Liver (tissue), 3 donors: Measurements from ENCODE around the gene ADAMTS15.

Experiments used
- CTCF ChIP-seq: fragments of 150-350 bp; IDR thresholded peaks from 2 replicates; pipeline ENCODE4 v1.5.1; 2017; ENCODE audit warnings: improper control_type of control experiment, low read depth, low read length; ENCODE audit not compliant: missing input control
- EGR1 ChIP-seq, 2 donors: IDR thresholded peaks; 2 replicates each; pipeline ENCODE4 v1.6.1; 2016 to 2018; ENCODE audit warnings: antibody characterized with exemption in 2 of 2, low read depth in 2 of 2
- FOXA1 ChIP-seq: IDR thresholded peaks from 2 replicates; pipeline ENCODE4 v1.6.1; 2016; ENCODE audit warnings: antibody characterized with exemption
- GABPA ChIP-seq, 2 donors: IDR thresholded peaks in 1 of 2; conservative IDR thresholded peaks in 1 of 2; 2 replicates each; pipeline ENCODE4 v1.6.1; 2016; ENCODE audit warnings: antibody characterized with exemption in 2 of 2, mild to moderate bottlenecking in 1 of 2, moderate library complexity in 1 of 2
- HNF4A ChIP-seq, 2 donors: conservative IDR thresholded peaks; 2 replicates each; pipeline ENCODE4 v1.6.1; 2016; ENCODE audit warnings: antibody characterized with exemption in 2 of 2, mild to moderate bottlenecking in 2 of 2
- HNF4G ChIP-seq: IDR thresholded peaks from 2 replicates; pipeline ENCODE4 v1.6.1; 2016; ENCODE audit warnings: antibody characterized with exemption
- JUND ChIP-seq, 2 donors: IDR thresholded peaks; 2 replicates each; pipeline ENCODE4 v1.6.1; 2016; ENCODE audit warnings: antibody characterized with exemption in 2 of 2
- RAD21 ChIP-seq, 2 donors: IDR thresholded peaks; 2 replicates each; pipeline ENCODE4 v1.6.1; 2016; ENCODE audit warnings: antibody characterized with exemption in 2 of 2, mild to moderate bottlenecking in 2 of 2
- REST ChIP-seq: IDR thresholded peaks from 2 replicates; pipeline ENCODE4 v1.6.1; 2016; ENCODE audit warnings: antibody characterized with exemption, mild to moderate bottlenecking
- SP1 ChIP-seq: IDR thresholded peaks from 2 replicates; pipeline ENCODE4 v1.6.1; 2018; ENCODE audit warnings: antibody characterized with exemption, mild to moderate bottlenecking
- TAF1 ChIP-seq: conservative IDR thresholded peaks from 2 replicates; pipeline ENCODE4 v1.6.1; 2016; ENCODE audit warnings: antibody characterized with exemption, mild to moderate bottlenecking
- ZBTB33 ChIP-seq: IDR thresholded peaks from 2 replicates; pipeline ENCODE4 v1.6.1; 2016; ENCODE audit warnings: antibody characterized with exemption
- TF ChIP-seq, protein P1 (sequence below): IDR thresholded peaks from 2 replicates; pipeline ENCODE4 v1.6.1; 2016; ENCODE audit warnings: antibody characterized with exemption
- donor health status: healthy.
- donor health status: healthy.

DNA sequence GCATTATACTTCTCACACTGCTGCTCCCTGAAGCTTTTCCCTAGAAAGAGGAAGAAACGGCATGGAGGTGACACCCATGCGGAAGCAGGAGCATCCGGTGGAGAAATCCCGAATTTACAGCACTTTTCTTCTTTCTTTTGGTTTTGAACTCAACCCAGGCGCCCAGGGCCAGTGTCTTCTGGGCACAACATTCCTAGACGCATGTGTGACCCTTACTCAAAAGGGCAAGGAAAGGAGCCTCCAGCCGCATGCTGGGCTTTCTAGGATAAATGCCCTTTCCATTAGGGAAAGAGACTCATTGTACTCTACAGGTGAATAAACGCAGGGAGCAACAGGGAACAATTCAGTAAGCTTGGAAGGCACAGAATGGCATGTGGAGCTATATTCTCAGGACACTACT, 39.5 kb upstream of the ADAMTS15 start:
- no peak for TF ChIP-seq CTCF
- no peak for TF ChIP-seq ZBTB33
- no peak for TF ChIP-seq TAF1
- TF ChIP-seq RAD21 (IDR thresholded peaks at IDR 0.05) = no peak
- no peak for TF ChIP-seq JUND (IDR thresholded peaks at IDR 0.05)
- TF ChIP-seq EGR1 (IDR thresholded peaks at IDR 0.05; ENCODE audit: low read depth in 2 of 2) = no peak
- no peak for TF ChIP-seq REST
- TF ChIP-seq GABPA (IDR thresholded peaks at IDR 0.05 in 1 of 2, conservative IDR thresholded peaks at IDR 0.05 in 1 of 2) = no peak
- no peak for TF ChIP-seq FOXA1
- no peak for TF ChIP-seq HNF4A (conservative IDR thresholded peaks at IDR 0.05)
- no peak for TF ChIP-seq SP1
- TF ChIP-seq HNF4G = no peak
- TF ChIP-seq, protein P1, sequence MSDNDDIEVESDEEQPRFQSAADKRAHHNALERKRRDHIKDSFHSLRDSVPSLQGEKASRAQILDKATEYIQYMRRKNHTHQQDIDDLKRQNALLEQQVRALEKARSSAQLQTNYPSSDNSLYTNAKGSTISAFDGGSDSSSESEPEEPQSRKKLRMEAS = no peak
